ENCODE results near the gene MS4A15. TPM values are rescaled to one million over a fixed set of nuclear protein-coding genes. Genes with fewer than 3 reads are reported as not detected.

Gene MS4A15
- total RNA-seq, 1 donor from 2014 or later, result not detected

- no peaks in the 10 kb centered on the region for H4K20me1 ChIP-seq (ENCODE audit: low read depth)
- no peak overlapping the region for H3K27ac Mint-ChIP-seq
- no peak overlapping the region for H3K9ac ChIP-seq
- H3K4me3 Mint-ChIP-seq, result no peak overlapping the region
- no peak overlapping the region for H3K4me2 ChIP-seq
- H3K4me1 ChIP-seq, result no peaks in the 10 kb centered on the region
- no peak overlapping the region for H2AFZ ChIP-seq (replicated peaks)
- H3K27ac ChIP-seq, result no peak overlapping the region
- H3F3A ChIP-seq (ENCODE audit: low read depth), result no peaks in the 10 kb centered on the region
- H3K36me3 Mint-ChIP-seq, result no peaks in the 10 kb centered on the region
- no peaks in the 10 kb centered on the region for H3K36me3 ChIP-seq
- no peak for TF ChIP-seq EZH2phosphoT487 (IDR thresholded peaks at IDR 0.05)
- no peak for TF ChIP-seq CTCF (IDR thresholded peaks at IDR 0.05)
- no peak for TF ChIP-seq EZH2 (IDR thresholded peaks at IDR 0.05)
- H3K9me3 Mint-ChIP-seq, result peaks cover 22% of the 10 kb centered on the region
- H3K79me2 ChIP-seq (ENCODE audit: low read depth), result no peaks in the 10 kb centered on the region
- H3K27me3 ChIP-seq, result no peaks in the 10 kb centered on the region
- no peaks in the 10 kb centered on the region for H3K4me1 Mint-ChIP-seq
- peaks cover 17% of the 10 kb centered on the region for H3K27me3 Mint-ChIP-seq (ENCODE audit: insufficient read depth, low read depth)
- H3K4me3 ChIP-seq, result no peak overlapping the region
- H3K9me3 ChIP-seq (ENCODE audit: low read depth), result no peaks in the 10 kb centered on the region
- no peak for DNase-seq (ENCODE audit: low spot score)
Observed at GRCh38 chr11:60792521-60792920, 35.9 kb downstream of the MS4A15 start.

DNA sequence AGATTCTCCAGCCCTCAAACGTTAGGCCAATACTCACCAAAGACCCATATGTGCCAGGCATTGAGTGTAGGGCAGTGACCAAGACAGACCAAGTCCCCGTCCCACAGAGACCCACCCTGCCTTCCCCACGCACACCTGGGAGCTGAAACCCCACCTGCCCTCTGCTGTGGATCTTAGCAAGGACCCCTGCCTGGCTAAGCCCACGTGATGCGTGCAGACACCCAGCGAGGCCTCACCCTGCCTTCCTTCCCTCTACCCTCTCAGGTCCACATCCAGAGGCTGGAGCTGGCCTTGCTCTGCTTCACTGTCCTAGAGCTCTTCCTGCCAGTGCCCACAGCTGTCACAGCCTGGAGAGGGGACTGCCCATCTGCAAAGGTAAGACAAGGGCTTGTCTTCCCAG lies 38.6 kb downstream of the MS4A15 start:
- Mint-ChIP-seq H3K36me3 (no peaks in the 10 kb centered on the region), H3K27ac (no peak overlapping the region), H3K4me3 (no peak overlapping the region), H3K27me3 (ENCODE audit: insufficient read depth, low read depth) (peaks cover 19% of the 10 kb centered on the region), H3K9me3 (peaks cover 19% of the 10 kb centered on the region), H3K4me1 (no peaks in the 10 kb centered on the region)
- TF ChIP-seq CTCF (IDR thresholded peaks at IDR 0.05), result no peak
- TF ChIP-seq EZH2phosphoT487 (IDR thresholded peaks at IDR 0.05), result no peak
- no peak for TF ChIP-seq EZH2 (IDR thresholded peaks at IDR 0.05)
- peaks cover 7% of the 10 kb centered on the region for H3K27me3 ChIP-seq
- no peaks in the 10 kb centered on the region for H3K36me3 ChIP-seq
- H2AFZ ChIP-seq (replicated peaks), result no peak overlapping the region
- no peak overlapping the region for H3K4me3 ChIP-seq
- no peak overlapping the region for H3K4me2 ChIP-seq
- no peaks in the 10 kb centered on the region for H4K20me1 ChIP-seq (ENCODE audit: low read depth)
- no peak overlapping the region for H3K27ac ChIP-seq
- H3K9ac ChIP-seq, result no peak overlapping the region
- H3F3A ChIP-seq (ENCODE audit: low read depth), result no peaks in the 10 kb centered on the region
- H3K9me3 ChIP-seq (ENCODE audit: low read depth), result no peaks in the 10 kb centered on the region
- H3K4me1 ChIP-seq, result no peaks in the 10 kb centered on the region
- DNase-seq (ENCODE audit: low spot score), result no peak
- no peaks in the 10 kb centered on the region for H3K79me2 ChIP-seq (ENCODE audit: low read depth)

DNA sequence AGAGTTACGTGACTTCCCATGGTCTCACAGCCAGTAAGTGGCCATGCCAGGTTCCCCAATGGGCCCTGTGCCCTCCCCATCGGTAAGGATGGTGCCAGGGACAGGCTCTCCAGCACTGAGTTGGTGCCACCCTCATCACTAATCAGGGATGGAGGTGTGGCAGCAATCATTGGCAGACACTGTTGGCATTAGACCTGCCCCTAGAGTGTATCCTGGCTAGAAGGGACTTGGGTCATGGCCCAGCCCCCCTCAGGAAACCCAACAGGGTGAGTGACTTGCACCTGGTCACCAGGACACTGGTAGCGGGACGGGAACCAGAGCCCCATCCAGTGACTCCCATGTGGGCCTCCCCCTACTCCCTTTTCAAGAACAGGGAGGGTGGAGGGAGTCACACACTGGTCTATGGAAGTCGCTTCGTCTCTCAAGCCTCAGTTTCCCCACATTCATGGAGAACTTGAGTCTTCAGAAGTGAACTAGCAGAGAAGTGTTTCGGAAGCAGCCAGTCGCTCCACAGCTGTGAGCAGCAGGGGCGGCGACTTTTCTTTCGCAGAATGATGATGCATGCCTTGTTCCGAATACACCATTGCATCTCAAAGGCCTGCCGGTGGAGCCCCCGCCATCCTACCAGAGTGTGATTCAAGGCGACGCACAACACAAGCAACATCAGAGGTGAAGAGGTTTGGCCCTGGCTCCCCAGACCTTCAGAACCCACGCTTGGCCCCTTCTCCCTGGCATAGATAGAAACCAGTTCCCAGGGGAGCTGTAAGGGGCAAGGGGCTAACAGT lies 41.4 kb downstream of the MS4A15 start:
- Histone ChIP-seq H3K27ac (no peak overlapping the region), H3K9ac (no peak overlapping the region), H3F3A (ENCODE audit: low read depth) (no peaks in the 10 kb centered on the region), H3K9me3 (ENCODE audit: low read depth) (no peaks in the 10 kb centered on the region), H3K4me1 (no peaks in the 10 kb centered on the region), H3K4me3 (no peak overlapping the region), H2AFZ (replicated peaks) (no peak overlapping the region), H3K79me2 (ENCODE audit: low read depth) (no peaks in the 10 kb centered on the region), H3K4me2 (no peak overlapping the region), H3K36me3 (no peaks in the 10 kb centered on the region), H4K20me1 (ENCODE audit: low read depth) (no peaks in the 10 kb centered on the region), H3K27me3 (peaks cover 7% of the 10 kb centered on the region)
- H3K4me3 Mint-ChIP-seq, result no peak overlapping the region
- H3K9me3 Mint-ChIP-seq, result no peaks in the 10 kb centered on the region
- no peaks in the 10 kb centered on the region for H3K4me1 Mint-ChIP-seq
- peaks cover 15% of the 10 kb centered on the region for H3K27me3 Mint-ChIP-seq (ENCODE audit: insufficient read depth, low read depth)
- no peaks in the 10 kb centered on the region for H3K36me3 Mint-ChIP-seq
- TF ChIP-seq EZH2phosphoT487 (IDR thresholded peaks at IDR 0.05) (no peak), EZH2 (IDR thresholded peaks at IDR 0.05) (no peak)
- DNase-seq (ENCODE audit: low spot score), result no peak
- no peak overlapping the region for H3K27ac Mint-ChIP-seq

DNA sequence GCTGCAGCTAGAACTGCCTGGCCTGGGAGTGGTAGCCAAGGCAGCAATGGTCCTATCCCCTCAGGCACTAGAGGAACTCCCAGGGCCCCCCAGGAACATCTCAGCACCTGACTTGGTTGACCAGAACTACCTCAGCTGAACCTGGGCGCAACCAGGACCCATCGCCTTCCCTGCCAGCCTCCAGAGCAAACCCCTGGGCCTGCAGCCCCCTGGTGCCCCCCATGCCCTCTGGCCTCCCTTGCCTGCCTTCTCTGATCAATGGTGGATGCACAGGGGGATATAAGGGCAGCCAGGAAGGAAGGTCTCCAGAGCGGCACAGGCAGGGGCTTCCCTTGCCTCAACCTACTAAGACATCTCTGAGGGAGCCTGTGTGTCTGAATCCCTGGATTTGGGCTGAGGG lies 42.0 kb downstream of the MS4A15 start:
- no peak for DNase-seq (ENCODE audit: low spot score)
- H3K27ac ChIP-seq, result no peak overlapping the region
- H4K20me1 ChIP-seq (ENCODE audit: low read depth), result no peaks in the 10 kb centered on the region
- Mint-ChIP-seq H3K4me1 (no peaks in the 10 kb centered on the region), H3K27ac (no peak overlapping the region), H3K9me3 (no peaks in the 10 kb centered on the region), H3K36me3 (no peaks in the 10 kb centered on the region), H3K4me3 (no peak overlapping the region), H3K27me3 (ENCODE audit: insufficient read depth, low read depth) (peaks cover 13% of the 10 kb centered on the region)
- H3K4me1 ChIP-seq, result no peaks in the 10 kb centered on the region
- H2AFZ ChIP-seq (replicated peaks), result no peak overlapping the region
- H3K79me2 ChIP-seq (ENCODE audit: low read depth), result no peaks in the 10 kb centered on the region
- no peak overlapping the region for H3K4me3 ChIP-seq
- H3K36me3 ChIP-seq, result no peaks in the 10 kb centered on the region
- H3K9ac ChIP-seq, result no peak overlapping the region
- no peak for TF ChIP-seq EZH2phosphoT487 (IDR thresholded peaks at IDR 0.05)
- TF ChIP-seq EZH2 (IDR thresholded peaks at IDR 0.05), result no peak
- no peak for TF ChIP-seq CTCF (IDR thresholded peaks at IDR 0.05)
- peaks cover 7% of the 10 kb centered on the region for H3K27me3 ChIP-seq
- no peaks in the 10 kb centered on the region for H3F3A ChIP-seq (ENCODE audit: low read depth)
- H3K9me3 ChIP-seq (ENCODE audit: low read depth), result no peaks in the 10 kb centered on the region
- no peak overlapping the region for H3K4me2 ChIP-seq
